B cell (primary cell): ENCODE measurements around the gene A2ML1. TPM values are rescaled to one million over a fixed set of nuclear protein-coding genes. Genes with fewer than 3 reads are reported as not detected.
"Not testable (repeated sequence)": the region's sequence is repeated elsewhere in the genome, so short reads cannot be mapped to it uniquely, and the experiment has no call there.

ENCODE experiments used
- ATAC-seq: fragments of 200-7000 bp; cut with Tn5 transposase; one replicate; pipeline ENCODE4 v1.10.0; 2021; ENCODE audit warnings: low read depth, mild to moderate bottlenecking, moderate number of reproducible peaks, moderate library complexity
- CTCF ChIA-PET: fragments of 350-600 bp; sonication (Branson Sonifier 250); formaldehyde crosslinking; loops from one replicate; lab custom pipeline; 2021; ENCODE audit warnings: antibody characterized with exemption, inconsistent platforms; lab: Charles Lee
- POLR2A ChIA-PET: fragments of 350-600 bp; sonication (Branson Sonifier 250); formaldehyde crosslinking; loops from one replicate; lab custom pipeline; 2021; ENCODE audit warnings: antibody characterized with exemption; lab: Charles Lee
- DNase-seq: peaks from one replicate; pipeline ENCODE4 v3.0.0; 2013
- H2AFZ ChIP-seq: 2 replicates; pipeline ENCODE4 v1.6.1; 2012; ENCODE audit warnings: mild to moderate bottlenecking, low read depth, low read length; ENCODE audit not compliant: insufficient read depth, poor library complexity, severe bottlenecking
- H3K27ac ChIP-seq, 2 donors: 1 replicate in 1 of 2; 2 replicates in 1 of 2; pipeline ENCODE4 v1.5.1; 2012 to 2013; ENCODE audit warnings: low read length in 2 of 2, mild to moderate bottlenecking in 2 of 2, moderate library complexity in 1 of 2
- H3K27me3 ChIP-seq, 4 experiments: fragments of 200-600 bp in 1 of 4; sonication (generic) in 1 of 4; replicated peaks in 1 of 4; 1 replicate in 2 of 4; 2 replicates in 2 of 4; pipeline versions ENCODE4 v1.6.1 to v1.7.0; 2013 to 2016; ENCODE audit warnings: low read length in 3 of 4, mild to moderate bottlenecking in 2 of 4, mixed read lengths in 1 of 4, moderate library complexity in 1 of 4; ENCODE audit not compliant: insufficient read depth in 4 of 4, control insufficient read depth in 3 of 4; ENCODE audit errors: control extremely low read depth in 1 of 4
- H3K36me3 ChIP-seq, 2 experiments: replicated peaks in 1 of 2; 1 replicate in 1 of 2; 2 replicates in 1 of 2; pipeline versions ENCODE4 v1.6.1 to v1.7.1; 2013; ENCODE audit warnings: low read length in 1 of 2; ENCODE audit not compliant: insufficient read depth in 2 of 2, control insufficient read depth in 1 of 2; ENCODE audit errors: control extremely low read depth in 1 of 2, extremely low read depth in 1 of 2
- H3K4me1 ChIP-seq, 2 donors: fragments of 200-600 bp in 1 of 2; sonication (generic) in 1 of 2; 1 replicate in 1 of 2; 2 replicates in 1 of 2; pipeline versions ENCODE4 v1.5.1 to v1.6.1; 2013 to 2017; ENCODE audit warnings: low read length in 2 of 2; ENCODE audit not compliant: control insufficient read depth in 2 of 2, insufficient read depth in 2 of 2
- H3K4me2 ChIP-seq: replicated peaks from 2 replicates; pipeline ENCODE3; 2012; ENCODE audit warnings: mild to moderate bottlenecking, low read depth, low read length; ENCODE audit not compliant: poor library complexity, severe bottlenecking
- H3K4me3 ChIP-seq, 5 experiments: fragments of 200-600 bp in 1 of 5; sonication (generic) in 1 of 5; 1 replicate in 3 of 5; 2 replicates in 2 of 5; pipeline versions ENCODE4 v1.5.1 to v1.7.0; 2011 to 2016; ENCODE audit warnings: low read length in 4 of 5, mild to moderate bottlenecking in 4 of 5, low read depth in 2 of 5, control low read depth in 1 of 5, moderate library complexity in 1 of 5; ENCODE audit not compliant: insufficient read depth in 1 of 5; ENCODE audit errors: control extremely low read depth in 1 of 5, extremely low read depth in 1 of 5
- H3K79me2 ChIP-seq: fragments of 200-600 bp; sonication (generic); one replicate; pipeline ENCODE4 v1.6.0; 2016; ENCODE audit warnings: low read length; ENCODE audit not compliant: control insufficient read depth, insufficient read depth
- H3K9ac ChIP-seq: fragments of 200-600 bp; sonication (generic); 2 replicates; pipeline ENCODE4 v1.6.1; 2017; ENCODE audit warnings: mild to moderate bottlenecking, low read length, moderate library complexity
- H3K9me3 ChIP-seq, 3 donors: one replicate each; pipeline versions ENCODE4 v1.6.1 to v1.7.1; 2013; ENCODE audit warnings: low read length in 2 of 3; ENCODE audit not compliant: control insufficient read depth in 2 of 3, insufficient read depth in 1 of 3; ENCODE audit errors: control extremely low read depth in 1 of 3
- H4K20me1 ChIP-seq: 2 replicates; pipeline ENCODE4 v1.6.0; 2012; ENCODE audit warnings: mild to moderate bottlenecking, low read length; ENCODE audit not compliant: insufficient read depth, control insufficient read depth, poor library complexity, severe bottlenecking
- H3K27ac Mint-ChIP-seq: one replicate; pipeline ENCODE4 v1.8.0; 2021; ENCODE audit warnings: mixed read lengths
- H3K27me3 Mint-ChIP-seq: one replicate; pipeline ENCODE4 v1.8.0; 2021; ENCODE audit warnings: mixed read lengths
- H3K4me1 Mint-ChIP-seq: one replicate; pipeline ENCODE4 v1.8.0; 2021; ENCODE audit warnings: mixed read lengths
- H3K4me3 Mint-ChIP-seq: one replicate; pipeline ENCODE4 v1.8.0; 2021; ENCODE audit warnings: mixed read lengths
- H3K9me3 Mint-ChIP-seq: one replicate; pipeline ENCODE4 v1.8.0; 2022; ENCODE audit warnings: mixed read lengths; ENCODE audit not compliant: insufficient read depth
- EZH2 ChIP-seq: IDR thresholded peaks from 2 replicates; pipeline ENCODE4 v1.6.1; 2012; ENCODE audit warnings: borderline replicate concordance, low read depth, mild to moderate bottlenecking, moderate library complexity, low read length; ENCODE audit not compliant: insufficient read depth, poor library complexity, severe bottlenecking
- WGBS: methylation state at CpG from one replicate; pipeline ENCODE4 v1.1.5; 2013; ENCODE audit warnings: missing lambda C conversion rate; ENCODE audit not compliant: insufficient coverage; 5-methylcytosine and 5-hydroxymethylcytosine counted together
- intact Hi-C: fragments of 100-400 bp; cut with micrococcal nuclease; formaldehyde crosslinking; loops from one replicate; pipeline ENCODE4 v1.10.0; 2022
- polyA plus RNA-seq: library from polyadenylated mRNA; depleted of rRNA; stranded (reverse); fragments of >200 nt; gene quantifications from 2 replicates; pipeline ENCODE4 v1.2.3, GENCODE V29; 2012
- total RNA-seq, 2 donors: library from RNA; stranded (reverse); fragments of 120-200 nt in 1 of 2; gene quantifications; 1 replicate in 1 of 2; 2 replicates in 1 of 2; pipeline versions ENCODE4 v1.2.3 to v1.2.4, GENCODE V29; 2013 to 2022
- TF ChIP-seq, protein P1 (sequence below): fragments of 200-600 bp; IDR thresholded peaks from one replicate; pipeline ENCODE4 v1.8.0; 2022; ENCODE audit warnings: antibody characterized with exemption, mild to moderate bottlenecking

The A2ML1 gene
- total and polyA plus RNA-seq, 2 donors (not counting 1 experiment from before 2014, with no cell fraction given): not detected

DNA sequence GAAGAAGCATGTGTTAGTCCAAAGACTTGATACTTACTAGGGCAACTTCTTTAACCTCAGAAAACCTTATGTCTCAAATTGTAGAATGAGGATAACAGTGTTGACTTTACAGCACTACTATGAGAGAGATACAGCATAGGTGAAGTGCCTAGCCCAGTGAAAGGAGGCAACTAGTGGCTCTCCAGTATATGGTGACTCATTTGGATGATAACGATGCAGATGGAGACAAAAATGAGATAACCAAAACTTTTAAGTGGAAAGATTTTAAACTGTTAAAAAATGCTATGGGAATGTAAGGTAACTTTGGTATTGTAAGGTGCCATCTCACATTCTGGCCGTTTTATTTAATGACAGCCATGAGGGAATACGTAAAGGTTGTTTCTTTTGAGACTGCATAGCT lies 94.6 kb downstream of the A2ML1 start:
- Histone ChIP-seq H3K27ac (no peak overlapping the region), H3K9me3 (no peaks in the 10 kb centered on the region), H3K36me3 (peaks cover 1 to 28% of the 10 kb centered on the region in 2 experiments), H2AFZ (no peak overlapping the region), H4K20me1 (no peaks in the 10 kb centered on the region), H3K4me2 (no peak overlapping the region), H3K27me3 (no peaks in the 10 kb centered on the region), H3K79me2 (peaks cover 22% of the 10 kb centered on the region), H3K9ac (no peak overlapping the region), H3K4me3 (no peak overlapping the region), H3K4me1 (peaks cover 16 to 17% of the 10 kb centered on the region in 2 donors)
- H3K27ac Mint-ChIP-seq: no peak overlapping the region
- no peaks in the 10 kb centered on the region for H3K9me3 Mint-ChIP-seq
- ChIA-PET POLR2A (no interaction called here), CTCF (interaction anchor here (1.1 to 1.8 kb wide), 3 partner anchors 31 to 132 kb away, joined by 3 to 4 read pairs (median 4); no protein-coding TSS in a partner anchor)
- no peak overlapping the region for H3K4me3 Mint-ChIP-seq
- peaks cover 16% of the 10 kb centered on the region for H3K4me1 Mint-ChIP-seq
- WGBS: 89% methylated on average over 3 of the region's 3 CpGs
- no peak for ATAC-seq
- no peak for DNase-seq
- intact Hi-C loops: loop anchor here (10.0 kb wide), 1 partner anchor 118 kb away; no protein-coding TSS in a partner anchor
- H3K27me3 Mint-ChIP-seq: no peaks in the 10 kb centered on the region
- TF ChIP-seq, protein P1, sequence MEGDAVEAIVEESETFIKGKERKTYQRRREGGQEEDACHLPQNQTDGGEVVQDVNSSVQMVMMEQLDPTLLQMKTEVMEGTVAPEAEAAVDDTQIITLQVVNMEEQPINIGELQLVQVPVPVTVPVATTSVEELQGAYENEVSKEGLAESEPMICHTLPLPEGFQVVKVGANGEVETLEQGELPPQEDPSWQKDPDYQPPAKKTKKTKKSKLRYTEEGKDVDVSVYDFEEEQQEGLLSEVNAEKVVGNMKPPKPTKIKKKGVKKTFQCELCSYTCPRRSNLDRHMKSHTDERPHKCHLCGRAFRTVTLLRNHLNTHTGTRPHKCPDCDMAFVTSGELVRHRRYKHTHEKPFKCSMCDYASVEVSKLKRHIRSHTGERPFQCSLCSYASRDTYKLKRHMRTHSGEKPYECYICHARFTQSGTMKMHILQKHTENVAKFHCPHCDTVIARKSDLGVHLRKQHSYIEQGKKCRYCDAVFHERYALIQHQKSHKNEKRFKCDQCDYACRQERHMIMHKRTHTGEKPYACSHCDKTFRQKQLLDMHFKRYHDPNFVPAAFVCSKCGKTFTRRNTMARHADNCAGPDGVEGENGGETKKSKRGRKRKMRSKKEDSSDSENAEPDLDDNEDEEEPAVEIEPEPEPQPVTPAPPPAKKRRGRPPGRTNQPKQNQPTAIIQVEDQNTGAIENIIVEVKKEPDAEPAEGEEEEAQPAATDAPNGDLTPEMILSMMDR: no peak
- no peak for TF ChIP-seq EZH2

DNA sequence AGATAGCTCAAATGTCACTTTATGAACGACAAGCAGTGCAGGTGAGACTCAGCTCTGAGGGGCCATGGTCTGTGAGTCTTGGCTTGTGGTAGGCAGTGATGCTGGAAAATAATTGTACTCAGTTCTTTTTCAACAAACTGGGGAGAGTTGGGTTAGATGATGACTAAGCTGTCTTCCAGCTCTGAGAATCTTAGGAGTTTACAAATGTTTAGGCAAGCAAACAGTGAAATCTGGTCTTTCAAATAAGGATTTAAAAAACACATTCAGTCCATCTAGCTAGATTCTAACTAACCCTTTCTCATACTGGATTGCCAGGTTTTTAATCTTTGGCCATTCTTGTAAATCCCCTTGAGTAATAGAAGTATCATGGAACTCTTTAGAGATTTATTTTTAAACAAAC lies 95.3 kb downstream of the A2ML1 start:
- Mint-ChIP-seq H3K9me3 (no peaks in the 10 kb centered on the region), H3K27me3 (no peaks in the 10 kb centered on the region), H3K4me3 (no peak overlapping the region), H3K27ac (no peak overlapping the region), H3K4me1 (peaks cover 12% of the 10 kb centered on the region)
- Histone ChIP-seq H3K79me2 (peaks cover 22% of the 10 kb centered on the region), H3K4me1 (peaks cover 16 to 17% of the 10 kb centered on the region in 2 donors), H2AFZ (no peak overlapping the region), H3K9ac (no peak overlapping the region), H3K4me2 (no peak overlapping the region), H3K36me3 (peaks cover 1 to 35% of the 10 kb centered on the region in 2 experiments), H3K27me3 (no peaks in the 10 kb centered on the region), H4K20me1 (no peaks in the 10 kb centered on the region), H3K9me3 (no peaks in the 10 kb centered on the region), H3K27ac (no peak overlapping the region), H3K4me3 (no peak overlapping the region)
- intact Hi-C loops: loop anchor here (10.0 kb wide), 1 partner anchor 117 kb away; no protein-coding TSS in a partner anchor
- DNase-seq (no peak), ATAC-seq (no peak)
- POLR2A ChIA-PET: no interaction called here
- CTCF ChIA-PET: interaction anchor here (0.6 to 1.2 kb wide), 2 partner anchors 30 to 1776 kb away, joined by 3 read pairs; no protein-coding TSS in a partner anchor
- TF ChIP-seq EZH2: no peak
- TF ChIP-seq, protein P1: no peak
- 100% methylated on average over 1 of the region's 1 CpG for WGBS

DNA sequence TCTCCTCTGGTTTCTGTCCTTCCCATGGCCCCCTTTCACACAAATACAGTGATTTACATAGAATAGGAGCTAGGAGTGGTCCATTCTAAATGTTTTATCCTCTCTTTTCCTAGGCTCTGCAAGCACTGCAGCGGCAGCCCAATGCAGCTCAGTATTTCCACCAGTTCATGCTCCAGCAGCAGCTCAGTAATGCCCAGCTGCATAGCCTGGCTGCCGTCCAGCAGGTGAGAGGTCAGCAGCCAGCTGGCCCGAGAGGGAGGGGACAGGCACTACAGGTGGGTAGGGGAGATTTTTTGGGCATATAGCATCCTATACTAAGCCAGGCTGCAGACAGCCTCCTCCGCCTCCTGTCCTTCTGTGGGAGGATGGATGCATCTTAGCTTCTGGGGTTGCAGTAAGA lies 97.2 kb downstream of the A2ML1 start:
- not testable (repeated sequence) for H3K9me3 Mint-ChIP-seq

More for the DNA sequence above, 97.2 kb downstream of the A2ML1 start:
- H3K4me2 ChIP-seq, H2AFZ ChIP-seq, H4K20me1 ChIP-seq, CTCF ChIA-PET, POLR2A ChIA-PET, DNase-seq, H3K9ac ChIP-seq, H3K27me3 ChIP-seq, H3K27ac Mint-ChIP-seq, H3K4me3 Mint-ChIP-seq, ATAC-seq, H3K9me3 ChIP-seq, H3K27ac ChIP-seq, H3K4me3 ChIP-seq, H3K4me1 Mint-ChIP-seq, H3K27me3 Mint-ChIP-seq: not testable (repeated sequence)
- intact Hi-C loops: loop anchor here (10.0 kb wide), 1 partner anchor 115 kb away; no protein-coding TSS in a partner anchor
- WGBS: no CpG with 5 or more reads among the region's 4 CpGs
- Histone ChIP-seq H3K4me1 (peaks cover 11 to 12% of the 10 kb centered on the region in 2 donors), H3K79me2 (peaks cover 22% of the 10 kb centered on the region), H3K36me3 (peaks cover 1 to 39% of the 10 kb centered on the region in 2 experiments)
